HG03039 (cell line): ENCODE data around the gene MBNL3.
"Not testable (repeated sequence)": the region's sequence is repeated elsewhere in the genome, so short reads cannot be mapped to it uniquely, and the experiment has no call there.

Experiments
- ATAC-seq: cut with Tn5 transposase; IDR thresholded peaks from one replicate; pipeline ENCODE4 v1.9.1; 2021; ENCODE audit warnings: mild to moderate bottlenecking, moderate library complexity; ENCODE audit not compliant: unreplicated experiment

Gene MBNL3

DNA sequence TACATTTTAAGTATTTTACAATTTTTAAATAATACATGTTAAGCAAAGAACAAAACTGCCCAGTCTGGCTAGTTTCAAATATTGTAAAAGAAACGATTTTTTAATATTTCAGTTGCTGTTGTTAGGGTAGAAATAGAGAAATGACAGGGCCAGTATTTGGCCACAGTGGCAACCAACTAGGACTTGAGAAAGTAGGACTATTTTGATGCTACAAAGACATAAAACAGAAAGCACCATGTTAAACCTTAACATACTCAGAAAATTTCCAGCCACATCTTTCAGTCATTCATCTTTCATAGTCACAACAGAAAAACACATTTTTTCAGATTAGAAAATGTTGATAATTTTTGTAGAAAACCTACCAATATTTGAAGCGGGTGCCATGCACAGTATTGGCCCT is 104.5 kb downstream of the MBNL3 start:
- no peak for ATAC-seq

DNA sequence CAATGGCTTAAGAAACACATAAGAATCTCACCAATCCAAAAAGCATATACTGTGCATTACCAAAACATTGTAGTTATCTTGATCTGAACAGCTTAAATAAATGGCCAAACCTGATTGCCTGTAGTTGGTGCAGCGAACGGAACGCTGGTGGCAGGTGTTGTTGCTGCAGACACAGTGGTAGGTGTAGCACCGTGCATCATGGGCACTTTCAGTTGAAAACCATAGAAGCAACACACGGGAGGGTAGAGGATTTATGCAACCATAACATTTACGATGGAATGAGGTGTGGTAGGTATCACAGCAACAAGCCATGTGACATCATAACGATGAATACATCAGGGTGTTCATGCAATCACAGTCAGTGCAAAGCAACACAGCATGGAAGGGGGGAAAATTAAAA is 106.8 kb downstream of the MBNL3 start:
- ATAC-seq = no peak

DNA sequence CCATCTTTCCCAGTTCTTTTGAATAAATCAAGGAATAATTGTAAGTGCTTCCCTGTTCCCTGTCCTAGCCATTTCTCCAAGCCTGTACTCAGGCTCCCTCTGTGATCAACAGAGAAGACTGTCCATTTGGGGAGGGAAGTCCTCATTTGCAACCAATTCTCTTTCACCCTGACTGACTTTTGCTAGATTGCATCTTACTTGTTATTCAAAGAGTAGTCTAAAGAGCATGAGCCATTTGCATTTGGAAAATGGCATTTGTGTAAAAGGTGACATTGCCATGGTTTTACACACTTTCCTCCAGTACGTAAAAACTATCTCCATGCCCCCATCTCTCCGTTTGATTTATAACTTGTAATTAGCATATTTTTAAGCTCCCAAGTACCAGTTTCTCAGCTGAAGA is 110.6 kb downstream of the MBNL3 start:
- ATAC-seq = no peak

DNA sequence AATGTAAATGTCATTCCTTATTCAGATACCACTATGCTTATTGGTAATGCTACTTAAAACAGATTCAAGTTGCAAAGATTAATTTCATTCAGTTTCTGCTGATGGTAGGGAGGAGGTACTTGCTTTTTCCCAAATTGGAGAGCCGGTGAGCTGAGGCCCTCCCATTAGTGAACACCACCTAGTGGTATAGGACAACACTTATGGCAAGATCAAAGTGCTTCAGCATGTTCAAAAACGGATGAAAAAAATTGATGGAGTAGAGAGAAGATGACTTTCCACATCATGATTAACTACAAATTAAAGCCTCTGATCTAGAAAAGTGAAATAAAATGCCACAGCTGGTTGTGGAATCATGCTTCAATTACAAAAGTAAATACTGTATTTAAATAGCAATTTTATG is 112.9 kb downstream of the MBNL3 start:
- no peak for ATAC-seq

DNA sequence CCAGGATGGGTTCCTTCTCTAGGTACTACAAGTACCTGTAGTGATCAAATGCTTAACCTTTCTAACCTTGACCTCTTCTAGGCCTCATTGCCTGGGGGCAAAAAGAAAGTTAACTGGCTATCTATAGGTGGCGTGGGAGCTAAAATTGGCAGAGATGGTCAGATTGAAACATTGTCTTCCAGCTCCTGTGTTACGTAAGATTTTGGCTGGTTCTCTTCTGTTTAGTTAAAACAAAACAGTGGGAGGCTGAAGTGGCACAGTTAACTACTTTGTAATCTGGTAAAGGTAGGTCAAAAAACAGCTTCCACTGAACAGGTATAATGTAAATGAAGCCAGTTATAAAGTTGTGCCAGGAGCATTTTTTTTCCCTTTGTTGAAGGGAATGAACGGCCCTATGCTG is 115.2 kb downstream of the MBNL3 start:
- no peak for ATAC-seq

DNA sequence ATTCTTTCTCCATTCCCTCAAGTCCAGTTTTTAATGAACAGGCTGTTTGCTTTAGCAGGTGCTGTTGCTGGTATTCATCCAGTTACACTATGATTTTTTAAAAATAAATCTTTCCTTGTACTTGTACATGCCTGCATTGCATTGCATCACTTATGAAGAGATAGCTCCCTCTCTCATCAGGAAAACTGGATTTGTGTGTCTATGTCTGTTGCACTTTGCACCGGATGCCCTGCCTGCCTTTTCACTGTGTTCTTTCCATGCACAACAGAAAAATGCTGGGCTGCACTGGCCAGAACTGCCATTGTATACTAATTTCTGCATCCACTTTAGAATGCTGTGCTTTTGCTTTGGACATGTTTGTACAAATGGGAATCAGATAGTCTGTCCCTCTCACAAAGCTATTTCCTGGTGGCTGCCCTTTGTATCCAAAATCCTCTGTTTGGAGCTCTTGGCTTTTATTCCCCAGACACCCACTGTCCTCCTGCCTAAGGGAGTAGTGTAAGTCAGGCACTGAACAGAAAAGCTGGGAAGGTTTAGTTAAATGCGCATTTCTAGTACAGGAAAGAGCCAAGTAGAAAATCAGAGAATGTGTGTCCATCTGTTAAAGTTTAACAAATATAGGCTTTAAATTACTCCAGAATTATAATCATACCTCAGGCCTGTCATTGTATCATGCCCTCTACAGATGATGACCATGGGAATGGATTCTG is 119.1 kb downstream of the MBNL3 start:
- no peak for ATAC-seq

DNA sequence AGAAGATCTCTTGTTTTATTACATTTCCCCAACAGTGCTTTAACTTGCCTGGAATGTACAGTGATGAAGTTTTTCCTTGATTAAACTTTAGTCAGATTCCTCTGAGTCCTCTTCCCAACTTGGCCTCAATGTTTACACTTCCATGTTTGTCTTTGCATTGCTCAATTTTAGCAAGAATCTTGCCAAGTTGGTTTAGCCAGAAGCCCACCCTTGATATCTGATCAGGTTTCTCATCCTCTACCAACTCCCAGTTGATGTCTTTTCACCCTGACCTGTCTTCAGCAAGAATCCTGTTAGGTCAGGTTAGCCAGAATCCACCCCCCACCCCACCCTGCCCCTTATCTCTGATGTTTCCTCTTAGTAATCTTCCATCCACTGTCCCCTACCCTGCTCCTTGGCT is 120.9 kb downstream of the MBNL3 start:
- no peak for ATAC-seq

DNA sequence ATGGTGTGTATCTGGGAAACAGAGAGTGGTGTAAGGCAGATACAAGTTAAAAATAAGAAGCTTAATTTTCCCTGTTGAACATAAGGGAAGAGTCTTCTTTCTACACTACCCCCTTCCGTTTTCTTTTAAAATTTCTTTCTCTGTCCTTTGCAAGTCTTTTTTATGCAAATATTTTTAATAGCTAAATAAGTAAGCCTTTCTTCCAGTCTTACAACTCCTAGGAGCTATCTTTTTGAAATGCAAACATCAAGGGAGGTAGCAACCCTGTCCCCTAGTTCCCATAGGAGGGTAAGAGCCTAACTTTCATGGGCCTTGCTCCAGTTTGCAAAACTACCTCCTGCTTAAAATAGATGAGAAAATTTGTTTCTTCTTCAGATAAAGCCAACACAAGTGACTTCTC is 121.5 kb downstream of the MBNL3 start:
- no peak for ATAC-seq

DNA sequence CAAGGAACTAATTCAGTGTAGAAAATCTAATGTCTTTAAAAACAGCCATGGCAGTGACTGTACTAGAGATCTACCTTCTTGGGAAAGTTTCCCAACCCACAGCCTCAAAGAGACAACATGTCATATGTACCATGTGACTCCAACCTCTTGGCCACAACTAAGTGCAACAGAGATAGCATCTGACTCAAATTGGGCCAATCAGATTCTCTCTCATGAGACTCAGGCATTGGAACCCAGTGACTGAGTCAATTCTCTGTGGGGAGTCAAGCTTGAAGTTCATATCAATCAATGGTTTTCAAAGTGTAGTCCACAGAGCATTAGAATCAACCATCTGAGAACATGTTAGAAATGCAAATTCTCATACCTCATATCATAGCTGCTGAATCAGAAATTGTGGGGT is 123.3 kb downstream of the MBNL3 start:
- no peak for ATAC-seq

DNA sequence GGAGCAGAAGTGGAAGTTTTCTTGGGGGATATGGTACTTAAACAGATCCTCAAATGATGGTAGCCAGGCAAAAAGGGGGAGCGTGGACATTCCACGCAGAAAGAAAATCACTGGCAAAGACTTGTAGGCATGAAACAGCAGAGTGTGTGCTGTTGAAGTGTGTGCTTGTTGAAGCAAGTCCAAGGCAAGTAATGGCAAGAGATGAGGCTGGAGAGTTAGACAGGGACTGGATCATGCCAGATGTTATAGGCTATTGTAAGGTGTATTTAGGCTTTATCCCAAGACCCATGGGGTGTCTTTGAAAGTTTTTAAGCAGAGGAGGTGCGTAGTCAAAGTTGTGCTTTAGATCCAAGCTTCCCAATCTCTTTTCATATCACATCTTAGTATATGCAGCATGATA is 124.5 kb downstream of the MBNL3 start:
- no peak for ATAC-seq

DNA sequence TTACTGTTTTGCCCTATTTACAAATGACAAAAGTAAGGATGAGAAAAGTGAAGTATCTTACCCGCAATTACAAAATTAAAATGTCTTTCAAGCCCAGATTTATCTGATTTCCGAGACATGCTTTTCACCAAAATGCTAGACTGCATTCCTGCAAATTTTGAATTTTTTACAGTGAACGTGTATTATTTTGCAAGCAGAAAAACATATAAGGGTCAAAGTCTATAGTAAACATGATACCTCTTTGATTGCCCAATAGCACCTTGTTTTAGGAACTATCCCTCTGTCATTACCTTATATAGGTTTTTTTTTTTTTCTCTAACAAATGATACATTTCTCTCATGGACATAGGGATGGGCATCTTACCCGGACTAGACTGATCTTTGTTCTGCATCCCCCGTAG is 135.4 kb downstream of the MBNL3 start:
- ATAC-seq = no peak

DNA sequence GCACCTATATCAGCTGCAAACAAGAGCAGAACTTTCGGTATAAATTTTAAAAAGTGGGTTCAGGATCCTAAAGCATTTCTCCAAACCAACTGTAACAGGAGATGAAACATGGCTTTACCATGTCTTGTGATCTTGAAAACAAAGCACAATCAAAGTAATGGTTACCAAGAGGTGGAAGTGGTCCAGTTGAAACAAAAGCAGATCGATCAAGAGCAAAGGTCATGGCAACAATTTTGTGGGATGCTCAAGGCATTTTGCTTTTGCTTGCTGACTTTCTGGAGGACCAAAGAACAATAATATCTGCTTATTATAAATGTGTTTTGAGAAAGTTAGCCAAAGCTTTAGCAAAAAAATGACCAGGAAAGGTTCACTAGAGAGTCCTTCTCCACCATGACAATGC is 152.7 kb downstream of the MBNL3 start:
- no peak for ATAC-seq

DNA sequence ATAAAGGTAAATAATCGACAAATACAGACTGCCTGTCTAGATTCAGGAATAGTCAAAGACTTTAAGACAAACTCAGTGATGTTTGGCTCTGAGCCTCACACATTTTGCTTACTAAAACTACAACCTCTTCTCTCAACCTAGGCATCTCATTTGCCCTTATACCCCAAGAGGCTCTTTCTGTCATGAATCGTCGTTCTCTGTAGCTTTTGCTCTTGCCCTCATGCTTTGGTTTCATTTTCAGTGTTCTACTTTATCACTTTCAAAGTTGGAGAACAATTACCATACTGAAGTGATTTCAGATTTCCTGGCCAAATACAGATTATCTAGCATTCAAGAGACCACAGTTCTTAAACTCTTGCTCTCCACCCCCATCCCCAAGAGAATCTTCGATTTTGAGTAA is 155.5 kb downstream of the MBNL3 start:
- no peak for ATAC-seq

DNA sequence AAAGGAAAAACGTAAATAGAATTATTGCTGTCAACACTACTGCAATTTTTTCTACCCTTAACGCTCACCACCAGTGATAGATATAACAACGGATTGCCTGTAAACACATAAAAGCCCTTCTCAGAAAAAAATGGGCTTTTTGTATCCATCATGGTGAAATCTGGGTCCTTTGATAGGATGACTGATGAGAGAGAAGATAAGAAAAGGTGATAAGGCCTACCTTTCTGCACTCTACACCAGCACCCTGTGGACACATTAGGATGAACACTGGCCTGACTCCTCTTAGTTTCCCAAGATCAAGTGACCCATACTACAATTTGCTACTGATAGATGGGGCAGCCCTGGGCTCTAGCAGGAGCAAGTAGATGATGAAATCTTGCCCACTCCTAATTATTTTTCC is 157.3 kb downstream of the MBNL3 start:
- ATAC-seq = no peak

DNA sequence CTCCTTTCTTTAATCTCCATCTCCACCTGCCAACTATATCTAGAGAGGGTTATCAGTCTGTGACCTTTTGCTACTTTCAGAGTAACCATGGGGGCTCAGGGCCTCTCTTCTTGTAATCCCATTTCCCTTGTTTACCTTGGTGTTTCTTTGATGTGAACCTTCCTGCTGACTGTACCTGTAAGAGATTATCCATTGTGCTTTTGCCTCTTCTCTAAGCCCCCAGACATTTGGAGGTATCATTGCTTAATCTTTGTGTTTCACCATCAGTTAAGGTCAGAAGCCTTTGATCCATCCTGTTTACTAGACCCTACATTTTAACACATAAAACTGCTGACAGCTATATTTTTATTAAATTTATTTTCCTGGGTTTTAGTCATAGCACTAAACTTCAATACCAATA is 157.8 kb downstream of the MBNL3 start:
- no peak for ATAC-seq

DNA sequence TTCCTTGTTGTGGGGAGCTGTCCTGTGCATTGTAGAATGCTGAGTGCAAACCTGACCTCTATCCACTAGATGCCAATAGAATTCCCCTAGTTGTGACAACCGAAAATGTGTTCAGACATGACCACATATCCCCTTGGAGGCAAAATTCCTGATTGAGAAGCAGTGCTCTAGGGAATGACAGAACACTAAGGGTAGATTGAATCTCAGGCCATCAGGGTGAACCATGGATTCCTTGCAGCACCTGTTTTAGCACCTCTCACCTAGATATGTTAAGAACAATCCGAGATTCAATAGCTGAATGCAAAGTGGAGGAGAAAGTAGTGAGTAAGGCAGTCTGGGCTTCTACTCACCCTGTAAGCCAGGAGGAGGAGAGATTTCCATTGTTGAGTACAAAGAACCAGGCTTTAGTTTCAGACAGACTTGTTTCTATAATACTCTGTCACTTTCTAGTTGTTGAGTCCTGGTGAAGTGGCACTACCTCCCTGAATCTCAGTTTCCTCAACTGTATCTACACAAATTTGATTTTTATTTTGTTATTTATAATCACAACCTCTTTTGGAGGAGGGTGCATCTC is 158.6 kb downstream of the MBNL3 start:
- ATAC-seq = no peak

DNA sequence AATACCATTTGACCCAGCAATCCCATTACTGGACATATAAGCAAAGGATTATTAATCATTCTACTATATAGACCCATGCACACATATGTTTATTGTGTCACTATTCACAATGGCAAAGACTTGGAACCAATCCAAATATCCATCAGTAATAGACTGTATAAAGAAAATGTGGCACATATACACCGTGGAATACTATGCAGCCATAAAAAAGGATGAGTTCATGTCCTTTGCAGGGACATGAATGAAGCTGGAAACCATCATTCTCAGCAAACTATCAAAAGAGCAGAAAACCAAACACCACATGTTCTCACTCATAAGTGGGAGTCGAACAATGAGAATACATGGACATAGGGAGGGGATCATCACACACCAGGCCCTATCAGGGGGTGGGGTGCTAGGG is 161.9 kb downstream of the MBNL3 start:
- not testable (repeated sequence) for ATAC-seq
